Nephron progenitor cell (in vitro differentiated cells): ENCODE data around the gene SNRPE.
"Not testable (repeated sequence)": the region's sequence is repeated elsewhere in the genome, so short reads cannot be mapped to it uniquely, and the experiment has no call there.

Experiments
- DNase-seq: peaks from one replicate; pipeline ENCODE4 v3.0.0; 2021
- H3K27ac Mint-ChIP-seq: 2 replicates; pipeline ENCODE4 v1.8.0; 2021; ENCODE audit warnings: mild to moderate bottlenecking, moderate library complexity, mixed read lengths
- H3K27me3 Mint-ChIP-seq: 2 replicates; pipeline ENCODE4 v1.8.0; 2021; ENCODE audit warnings: mild to moderate bottlenecking, low read depth, mixed read lengths; ENCODE audit not compliant: poor library complexity
- H3K36me3 Mint-ChIP-seq: 2 replicates; pipeline ENCODE4 v1.8.0; 2021; ENCODE audit warnings: low read depth, mixed read lengths
- H3K4me1 Mint-ChIP-seq: 2 replicates; pipeline ENCODE4 v1.8.0; 2021; ENCODE audit warnings: mixed read lengths
- H3K4me3 Mint-ChIP-seq: 2 replicates; pipeline ENCODE4 v1.8.0; 2021; ENCODE audit warnings: mild to moderate bottlenecking, moderate library complexity, mixed read lengths
- H3K9me3 Mint-ChIP-seq: 2 replicates; pipeline ENCODE4 v1.8.0; 2021; ENCODE audit warnings: mild to moderate bottlenecking, moderate library complexity, mixed read lengths
- CTCF ChIP-seq: fragments of 200-600 bp; sonication (generic); IDR thresholded peaks from 2 replicates; pipeline ENCODE4 v1.5.0; 2021; ENCODE audit warnings: antibody characterized with exemption

Gene SNRPE

DNA sequence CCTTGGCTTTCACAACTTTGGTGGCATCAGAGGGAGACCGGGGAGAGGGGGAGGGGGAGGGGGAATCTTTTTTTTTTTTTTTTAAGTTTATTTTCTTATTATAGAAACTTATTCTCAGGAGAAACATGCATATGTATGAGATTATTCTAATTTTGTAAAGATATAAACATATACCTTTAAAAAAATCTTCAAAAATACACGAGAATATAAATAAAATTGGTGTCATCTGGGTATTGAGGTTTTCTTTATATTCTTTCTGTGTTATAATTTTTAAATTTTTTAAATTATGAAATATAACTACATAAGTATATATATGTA is 18.9 kb upstream of the SNRPE start:
- DNase-seq, result no peak
- H3K4me1 Mint-ChIP-seq, result no peaks in the 10 kb centered on the region
- peaks cover 3% of the 10 kb centered on the region for H3K27me3 Mint-ChIP-seq
- H3K4me3 Mint-ChIP-seq, result no peak overlapping the region
- H3K27ac Mint-ChIP-seq, result no peak overlapping the region
- H3K9me3 Mint-ChIP-seq, result peaks cover 41% of the 10 kb centered on the region
- H3K36me3 Mint-ChIP-seq, result peaks cover 95% of the 10 kb centered on the region
- no peak for TF ChIP-seq CTCF

- H3K36me3 Mint-ChIP-seq, result peaks cover 94% of the 10 kb centered on the region
- no peak overlapping the region for H3K27ac Mint-ChIP-seq
- H3K27me3 Mint-ChIP-seq, result peaks cover 3% of the 10 kb centered on the region
- no peak overlapping the region for H3K4me3 Mint-ChIP-seq
- no peak for DNase-seq
- H3K9me3 Mint-ChIP-seq, result peaks cover 41% of the 10 kb centered on the region
- TF ChIP-seq CTCF, result no peak
- H3K4me1 Mint-ChIP-seq, result no peaks in the 10 kb centered on the region
Observed at GRCh38 chr1:203843435-203843834, 18.0 kb upstream of the SNRPE start.

- not testable (repeated sequence) for H3K27ac Mint-ChIP-seq, H3K4me1 Mint-ChIP-seq, H3K27me3 Mint-ChIP-seq, H3K9me3 Mint-ChIP-seq, DNase-seq, H3K4me3 Mint-ChIP-seq
- H3K36me3 Mint-ChIP-seq, result peaks cover 35% of the 10 kb centered on the region
Observed at GRCh38 chr1:203853112-203853511, 8.3 kb upstream of the SNRPE start.

GRCh38 chr1:203858055-203858454 is 3.3 kb upstream of the SNRPE start:
- TF ChIP-seq CTCF, result no peak

GRCh38 chr1:203858975-203859374 is 2.4 kb upstream of the SNRPE start:
- no peak for DNase-seq
- H3K27ac Mint-ChIP-seq, result no peak overlapping the region
- H3K36me3 Mint-ChIP-seq, result peaks cover 21% of the 10 kb centered on the region
- H3K9me3 Mint-ChIP-seq, result no peaks in the 10 kb centered on the region
- no peak for TF ChIP-seq CTCF
- H3K27me3 Mint-ChIP-seq, result peaks cover 3% of the 10 kb centered on the region
- no peak overlapping the region for H3K4me3 Mint-ChIP-seq
- H3K4me1 Mint-ChIP-seq, result peaks cover 24% of the 10 kb centered on the region

More at GRCh38 chr1:203858055-203858454, 3.3 kb upstream of the SNRPE start:
- DNase-seq, result no peak
- Mint-ChIP-seq H3K27ac (peak overlapping the region; percentile 48), H3K4me1 (peaks cover 17% of the 10 kb centered on the region), H3K27me3 (peaks cover 3% of the 10 kb centered on the region), H3K9me3 (no peaks in the 10 kb centered on the region), H3K4me3 (no peak overlapping the region), H3K36me3 (peaks cover 14% of the 10 kb centered on the region)

DNA sequence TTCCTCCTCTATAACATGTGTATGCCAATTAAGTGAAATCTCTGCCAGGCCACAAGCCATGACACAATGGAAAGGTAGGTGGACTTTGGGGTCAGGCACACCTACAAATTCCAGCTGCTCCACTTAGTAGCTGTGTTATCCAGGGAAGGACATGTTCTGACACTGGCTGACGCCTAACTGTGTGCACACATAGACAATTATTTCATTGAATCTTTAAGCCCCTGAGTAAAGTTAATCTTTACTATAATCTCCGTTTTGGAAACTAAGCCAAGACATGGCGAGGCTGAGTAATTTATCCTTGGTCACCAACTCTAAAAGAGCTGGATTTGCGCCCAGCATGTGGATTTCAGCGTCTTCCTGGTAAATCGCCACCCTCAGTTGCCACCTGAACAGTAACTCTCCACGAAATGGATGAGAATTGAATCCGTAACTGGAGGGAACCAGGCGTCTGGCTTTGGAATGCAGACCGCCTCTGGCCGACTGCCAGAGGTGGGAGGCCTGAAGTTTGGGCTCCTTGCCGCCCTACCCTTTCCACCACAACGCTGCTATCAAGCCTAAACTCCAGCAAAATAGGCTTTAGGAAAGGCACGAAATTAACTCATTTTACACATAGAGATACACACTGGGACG is 888 bp upstream of the SNRPE start:
- H3K4me1 Mint-ChIP-seq, result peaks cover 24% of the 10 kb centered on the region
- no peak for DNase-seq

More for the DNA sequence above, 888 bp upstream of the SNRPE start:
- H3K4me3 Mint-ChIP-seq, result peak overlapping the region; percentile 100
- H3K27ac Mint-ChIP-seq, result peak overlapping the region; percentile 12
- peaks cover 35% of the 10 kb centered on the region for H3K36me3 Mint-ChIP-seq
- peaks cover 3% of the 10 kb centered on the region for H3K27me3 Mint-ChIP-seq
- TF ChIP-seq CTCF, result no peak
- H3K9me3 Mint-ChIP-seq, result no peaks in the 10 kb centered on the region
